Kidney (tissue), 14 donors: ENCODE data around the gene CHD5. TPM values are rescaled to one million over a fixed set of nuclear protein-coding genes. Genes with fewer than 3 reads are reported as not detected.

ENCODE experiments used
- DNase-seq, 5 donors: peaks; one replicate each; pipeline ENCODE4 v3.0.0-alpha.2; 2013 to 2020
- FAIRE-seq: peaks from 2 replicates; lab custom pipeline; 2012; peaks lifted over from hg19 to GRCh38; lab: Jason Lieb, UNC
- H3K27ac ChIP-seq, 2 donors: one replicate each; pipeline ENCODE4 v1.7.0; 2013; ENCODE audit warnings: low read depth in 2 of 2, low read length in 2 of 2, inconsistent platforms in 1 of 2
- H3K27me3 ChIP-seq: one replicate; pipeline ENCODE4 v1.7.1; 2013; ENCODE audit warnings: low read length, inconsistent platforms; ENCODE audit not compliant: control insufficient read depth, insufficient read depth
- H3K36me3 ChIP-seq, 3 donors: one replicate each; pipeline versions ENCODE4 v1.7.0 to v1.7.1; 2013; ENCODE audit warnings: low read length in 3 of 3, control low read depth in 1 of 3, inconsistent platforms in 1 of 3; ENCODE audit not compliant: insufficient read depth in 3 of 3, control insufficient read depth in 2 of 3
- H3K4me1 ChIP-seq, 3 donors: one replicate each; pipeline versions ENCODE4 v1.7.0 to v1.7.1; 2013; ENCODE audit warnings: low read length in 3 of 3, inconsistent platforms in 1 of 3, low read depth in 1 of 3; ENCODE audit not compliant: control insufficient read depth in 2 of 3, insufficient read depth in 2 of 3
- H3K4me3 ChIP-seq, 3 donors: one replicate each; pipeline versions ENCODE4 v1.7.0 to v1.8.1; 2013; ENCODE audit warnings: low read length in 3 of 3, control low read depth in 1 of 3, inconsistent platforms in 1 of 3
- H3K9ac ChIP-seq, 3 donors: one replicate each; pipeline versions ENCODE4 v1.7.0 to v1.7.1; 2013; ENCODE audit warnings: low read length in 3 of 3, control low read depth in 1 of 3, inconsistent platforms in 1 of 3
- H3K9me3 ChIP-seq, 3 donors: one replicate each; pipeline versions ENCODE4 v1.7.0 to v1.7.1; 2013; ENCODE audit warnings: low read length in 3 of 3, control low read depth in 1 of 3, inconsistent platforms in 1 of 3; ENCODE audit not compliant: control insufficient read depth in 2 of 3, insufficient read depth in 1 of 3
- CTCF ChIP-seq: IDR thresholded peaks from 3 replicates; pipeline ENCODE4 v1.5.1; 2012; ENCODE audit warnings: mild to moderate bottlenecking, moderate library complexity, borderline replicate concordance; ENCODE audit not compliant: insufficient read depth; ENCODE audit errors: extremely low read depth
- intact Hi-C: fragments of 100-400 bp; cut with DNase I; formaldehyde crosslinking; loops from one replicate; pipeline ENCODE4 v1.11.1; 2022
- polyA plus RNA-seq: library from polyadenylated mRNA; stranded (reverse); fragments of 350-450 nt; fragmentation: Illumina TruSeq; extraction: RNeasy Lipid Tissue Mini Kit (QIAGEN cat#74804); gene quantifications from one replicate; pipeline ENCODE4 v1.2.3, GENCODE V29; 2014; ENCODE audit warnings: low read depth, low replicate concordance; ENCODE audit not compliant: insufficient read depth
- total RNA-seq: library from RNA; stranded (reverse); fragmentation: NEBNext Ultra II Directional; extraction: Animal tissue kit (Norgen Biotek cat#: 25700); gene quantifications from one replicate; pipeline ENCODE4 v1.2.1, GENCODE V29; 2021
- donor health status: control.
- donor health status: control.
- donor health status: control.
- donor health status: control.
- donor health status: control.
- donor health status: DM: yes; HTN: yes; CAD: no.
- donor health status: Normal renal cell carcinoma (clear cell type).

CHD5 gene
- total and polyA plus RNA-seq, 2 donors from 2014 or later = 0.54 to 0.85 TPM

- H3K9ac ChIP-seq = no peak overlapping the region
- no peaks in the 10 kb centered on the region for H3K27me3 ChIP-seq
- H3K27ac ChIP-seq = no peak overlapping the region
- no peak for TF ChIP-seq CTCF
- DNase-seq (peak in 1 of 5 donors; percentile 35), FAIRE-seq (no peak)
- no peaks in the 10 kb centered on the region for H3K36me3 ChIP-seq
- no peaks in the 10 kb centered on the region for H3K4me1 ChIP-seq
- intact Hi-C loops = no loop called here
- H3K9me3 ChIP-seq = no peaks in the 10 kb centered on the region
- H3K4me3 ChIP-seq = no peak overlapping the region
Measured at GRCh38 chr1:6105763-6106162, 74.4 kb downstream of the CHD5 start.

GRCh38 chr1:6105218-6105679, 74.9 kb downstream of the CHD5 start:
- DNase-seq = peak in 1 of 5 donors; percentile 63
- intact Hi-C loops = no loop called here

GRCh38 chr1:6104631-6105030, 75.5 kb downstream of the CHD5 start:
- TF ChIP-seq CTCF = no peak
- FAIRE-seq = no peak
- no peak overlapping the region for H3K27ac ChIP-seq
- no peak overlapping the region for H3K9ac ChIP-seq
- H3K36me3 ChIP-seq = no peaks in the 10 kb centered on the region
- DNase-seq = peak in 1 of 5 donors; percentile 54
- intact Hi-C loops = no loop called here
- H3K27me3 ChIP-seq = no peaks in the 10 kb centered on the region
- H3K4me1 ChIP-seq = no peaks in the 10 kb centered on the region
- no peak overlapping the region for H3K4me3 ChIP-seq
- H3K9me3 ChIP-seq = no peaks in the 10 kb centered on the region

More at GRCh38 chr1:6105218-6105679, 74.9 kb downstream of the CHD5 start:
- FAIRE-seq = no peak
- no peaks in the 10 kb centered on the region for H3K4me1 ChIP-seq
- TF ChIP-seq CTCF = no peak
- H3K36me3 ChIP-seq = no peaks in the 10 kb centered on the region
- H3K27me3 ChIP-seq = no peaks in the 10 kb centered on the region
- H3K27ac ChIP-seq = no peak overlapping the region
- H3K4me3 ChIP-seq = no peak overlapping the region
- no peak overlapping the region for H3K9ac ChIP-seq
- H3K9me3 ChIP-seq = no peaks in the 10 kb centered on the region

GRCh38 chr1:6103854-6104530, 76.1 kb downstream of the CHD5 start:
- Histone ChIP-seq H3K27me3 (no peaks in the 10 kb centered on the region), H3K4me3 (no peak overlapping the region), H3K9me3 (no peaks in the 10 kb centered on the region), H3K9ac (no peak overlapping the region), H3K4me1 (no peaks in the 10 kb centered on the region), H3K27ac (no peak overlapping the region), H3K36me3 (no peaks in the 10 kb centered on the region)
- DNase-seq (peak in 1 of 5 donors; percentile 64), FAIRE-seq (no peak)
- intact Hi-C loops = no loop called here
- no peak for TF ChIP-seq CTCF
